K562 (cell line): ENCODE data around the gene EIF3J. TPM values are rescaled to one million over a fixed set of nuclear protein-coding genes. Genes with fewer than 3 reads are reported as not detected.

Experiments
- C11orf30 ChIP-seq: fragments of 450-650 bp; IDR thresholded peaks from 2 replicates; pipeline ENCODE4 v1.6.1; 2016; ENCODE audit warnings: low read depth, mild to moderate bottlenecking
- CBFA2T3 ChIP-seq: fragments of 450-650 bp; IDR thresholded peaks from 2 replicates; pipeline ENCODE4 v1.6.1; 2017
- CREB1 ChIP-seq, 2 experiments: sonication (generic) in 1 of 2; formaldehyde crosslinking in 1 of 2; IDR thresholded peaks; 2 replicates each; pipeline versions ENCODE4 v1.6.1 to v1.8.0; 2012 to 2022; ENCODE audit warnings: inconsistent platforms in 1 of 2, mild to moderate bottlenecking in 1 of 2, missing genetic modification reagents in 1 of 2, moderate library complexity in 1 of 2
- ERF ChIP-seq: fragments of 450-650 bp; formaldehyde crosslinking; IDR thresholded peaks from 2 replicates; pipeline ENCODE4 v1.4.0; 2020; ENCODE audit warnings: mild to moderate bottlenecking, mixed read lengths
- FOSL1 ChIP-seq: fragments of 200-800 bp; sonication (Bioruptor generic); conservative IDR thresholded peaks from 2 replicates; pipeline ENCODE4 v1.6.1; 2016; ENCODE audit warnings: missing genetic modification characterization, missing compliant biosample characterization
- HMG20B ChIP-seq: fragments of 250-450 bp; sonication (Bioruptor Pico); IDR thresholded peaks from 2 replicates; pipeline ENCODE4 v1.5.0; 2021; ENCODE audit warnings: mild to moderate bottlenecking
- KDM4B ChIP-seq, 2 experiments: fragments of 450-650 bp in 1 of 2; sonication (generic) in 1 of 2; IDR thresholded peaks; 2 replicates each; pipeline ENCODE4 v1.6.1; 2016 to 2017; ENCODE audit warnings: borderline replicate concordance in 2 of 2, antibody characterized with exemption in 1 of 2, low read depth in 1 of 2, mild to moderate bottlenecking in 1 of 2
- MAFG ChIP-seq: fragments of 450-650 bp; conservative IDR thresholded peaks from 2 replicates; pipeline ENCODE4 v1.6.1; 2016; ENCODE audit warnings: missing genetic modification characterization, missing compliant biosample characterization
- NFE2 ChIP-seq: IDR thresholded peaks from 2 replicates; pipeline ENCODE4 v1.6.1; 2014; ENCODE audit warnings: antibody characterized with exemption, low read depth
- PML ChIP-seq: IDR thresholded peaks from 2 replicates; pipeline ENCODE4 v1.6.1; 2012; ENCODE audit warnings: low read length, inconsistent platforms
- RFX5 ChIP-seq: IDR thresholded peaks from 2 replicates; pipeline ENCODE4 v1.6.1; 2011; ENCODE audit warnings: low read depth, mild to moderate bottlenecking, improper control_type of control experiment, low read length
- SMARCB1 ChIP-seq: IDR thresholded peaks from 2 replicates; pipeline ENCODE4 v1.6.1; 2011; ENCODE audit warnings: improper control_type of control experiment, low read depth; ENCODE audit not compliant: insufficient read length
- SMARCC2 ChIP-seq: fragments of 450-650 bp; IDR thresholded peaks from 2 replicates; pipeline ENCODE4 v1.6.1; 2017; ENCODE audit warnings: antibody characterized with exemption, moderate library complexity, mild to moderate bottlenecking, low read depth
- SNIP1 ChIP-seq: fragments of 450-650 bp; IDR thresholded peaks from 2 replicates; pipeline ENCODE4 v1.7.1; 2017; ENCODE audit warnings: low read depth, mild to moderate bottlenecking
- TAL1 ChIP-seq: fragments of 450-650 bp; IDR thresholded peaks from 2 replicates; pipeline ENCODE4 v1.6.1; 2016; ENCODE audit warnings: mild to moderate bottlenecking
- ZNF124 ChIP-seq: sonication (generic); formaldehyde crosslinking; IDR thresholded peaks from 2 replicates; pipeline ENCODE4 v1.8.1; 2022; ENCODE audit warnings: missing genetic modification reagents
- ZNF197 ChIP-seq: fragments of 200-800 bp; sonication (Bioruptor generic); IDR thresholded peaks from 2 replicates; pipeline ENCODE4 v1.6.1; 2016; ENCODE audit warnings: low read depth, missing genetic modification characterization, missing compliant biosample characterization
- polyA plus RNA-seq, 8 experiments: library from polyadenylated mRNA; depleted of rRNA in 4 of 8; stranded (reverse) in 5 of 8; unstranded in 3 of 8; fragments of >200 nt; fragmentation: Nextera tagmentation in 2 of 8; fragmentation: Illumina TruSeq in 1 of 8; extraction: Ambion mirVana in 2 of 8; extraction: Trizol in 1 of 8; gene quantifications; 2 replicates each; pipeline versions ENCODE4 v1.2.1 to v1.2.3, GENCODE V29; 2011 to 2014; ENCODE audit warnings: inconsistent platforms in 1 of 8, missing spikeins in 1 of 8
- total RNA-seq, 7 experiments: library from RNA; depleted of rRNA in 6 of 7; stranded (reverse); fragments of >200 nt in 6 of 7; fragmentation: Illumina TruSeq in 2 of 7; extraction: Trizol in 2 of 7; gene quantifications; 2 replicates each; pipeline versions ENCODE4 v1.2.1 to v1.2.3, GENCODE V29; 2011 to 2021; ENCODE audit warnings: low replicate concordance in 1 of 7
- TF ChIP-seq, protein P1 (sequence below): sonication (generic); formaldehyde crosslinking; IDR thresholded peaks from 2 replicates; pipeline ENCODE4 v1.8.0; 2022; ENCODE audit warnings: missing genetic modification reagents, mild to moderate bottlenecking, borderline replicate concordance

Gene EIF3J
- total and polyA plus RNA-seq, 9 of the 15 experiments (the other 6 are each of a cell fraction or from before 2014, with no cell fraction given) = 44.2 to 217 (median 151) TPM

- TF ChIP-seq MAFG (tag) (peak; percentile 92), KDM4B (IDR thresholded peaks at IDR 0.05; ENCODE audit: borderline replicate concordance in 2 of 2, low read depth in 1 of 2) (no peak), SMARCC2 (no peak), C11orf30 (peak; percentile 87), FOSL1 (tag) (peak; percentile 31), ERF (CRISPR knock-in tag) (no peak), PML (no peak), TAL1 (no peak), CREB1 (IDR thresholded peaks at IDR 0.05) (no peak), CREB1 (CRISPR knock-in tag; IDR thresholded peaks at IDR 0.05) (no peak), HMG20B (CRISPR knock-in tag) (no peak), CBFA2T3 (no peak), NFE2 (peak; percentile 88), ZNF197 (CRISPR knock-in tag) (no peak), SNIP1 (no peak), RFX5 (no peak), SMARCB1 (no peak), ZNF124 (no peak)
- TF ChIP-seq, protein P1, sequence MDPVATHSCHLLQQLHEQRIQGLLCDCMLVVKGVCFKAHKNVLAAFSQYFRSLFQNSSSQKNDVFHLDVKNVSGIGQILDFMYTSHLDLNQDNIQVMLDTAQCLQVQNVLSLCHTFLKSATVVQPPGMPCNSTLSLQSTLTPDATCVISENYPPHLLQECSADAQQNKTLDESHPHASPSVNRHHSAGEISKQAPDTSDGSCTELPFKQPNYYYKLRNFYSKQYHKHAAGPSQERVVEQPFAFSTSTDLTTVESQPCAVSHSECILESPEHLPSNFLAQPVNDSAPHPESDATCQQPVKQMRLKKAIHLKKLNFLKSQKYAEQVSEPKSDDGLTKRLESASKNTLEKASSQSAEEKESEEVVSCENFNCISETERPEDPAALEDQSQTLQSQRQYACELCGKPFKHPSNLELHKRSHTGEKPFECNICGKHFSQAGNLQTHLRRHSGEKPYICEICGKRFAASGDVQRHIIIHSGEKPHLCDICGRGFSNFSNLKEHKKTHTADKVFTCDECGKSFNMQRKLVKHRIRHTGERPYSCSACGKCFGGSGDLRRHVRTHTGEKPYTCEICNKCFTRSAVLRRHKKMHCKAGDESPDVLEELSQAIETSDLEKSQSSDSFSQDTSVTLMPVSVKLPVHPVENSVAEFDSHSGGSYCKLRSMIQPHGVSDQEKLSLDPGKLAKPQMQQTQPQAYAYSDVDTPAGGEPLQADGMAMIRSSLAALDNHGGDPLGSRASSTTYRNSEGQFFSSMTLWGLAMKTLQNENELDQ (CRISPR knock-in tag) = no peak
Measured at GRCh38 chr15:44598892-44599291, 61.9 kb downstream of the EIF3J start (continued).
